Cardiac muscle cell (in vitro differentiated cells and primary cell): ENCODE data around the gene SAMD4A. TPM values are rescaled to one million over a fixed set of nuclear protein-coding genes. Genes with fewer than 3 reads are reported as not detected.
A peak's percentile ranks its signal among the peaks of the same experiment; 100 is the strongest.

ENCODE experiments used
- DNase-seq, 2 donors: peaks; one replicate each; pipeline versions ENCODE4 v3.0.0 to v3.0.0-alpha.2; 2010 to 2017; ENCODE audit warnings: low read depth in 1 of 2, low spot score in 1 of 2
- H3K27ac ChIP-seq: fragments of 200-600 bp; sonication (generic); 2 replicates; pipeline ENCODE4 v1.5.1; 2016
- H3K27me3 ChIP-seq: fragments of 200-600 bp; sonication (generic); 2 replicates; pipeline ENCODE4 v1.6.0; 2016; ENCODE audit warnings: control low read depth
- H3K36me3 ChIP-seq: fragments of 200-600 bp; sonication (generic); 2 replicates; pipeline ENCODE4 v1.5.1; 2016; ENCODE audit warnings: control low read depth
- H3K4me1 ChIP-seq: fragments of 200-600 bp; sonication (generic); 2 replicates; pipeline ENCODE4 v1.8.1; 2017; ENCODE audit warnings: low read depth, mild to moderate bottlenecking, mixed run types
- H3K4me3 ChIP-seq: fragments of 200-600 bp; sonication (generic); 2 replicates; pipeline ENCODE4 v1.5.1; 2016; ENCODE audit warnings: mild to moderate bottlenecking
- H3K9me3 ChIP-seq: fragments of 200-600 bp; sonication (generic); 2 replicates; pipeline ENCODE4 v1.5.1; 2017; ENCODE audit warnings: low read depth, mild to moderate bottlenecking, control low read depth
- CTCF ChIP-seq: IDR thresholded peaks from 2 replicates; pipeline ENCODE4 v1.5.1; 2012; ENCODE audit warnings: low read depth, mild to moderate bottlenecking, low read length
- polyA plus RNA-seq: library from polyadenylated mRNA; unstranded; fragments of >200 nt; fragmentation: Nextera tagmentation; extraction: Ambion mirVana; gene quantifications from 2 replicates; pipeline ENCODE4 v1.2.1, GENCODE V29; 2016
- total RNA-seq: library from RNA; depleted of rRNA; stranded (reverse); fragments of >200 nt; gene quantifications from 2 replicates; pipeline ENCODE4 v1.2.3, GENCODE V29; 2016

Gene SAMD4A
- total and polyA plus RNA-seq, 2 experiments from 2014 or later = 14.4 to 60.4 TPM

- no peaks in the 10 kb centered on the region for H3K9me3 ChIP-seq
- H3K27ac ChIP-seq = peak overlapping the region; percentile 17
- no peak overlapping the region for H3K4me3 ChIP-seq
- peaks cover 9% of the 10 kb centered on the region for H3K36me3 ChIP-seq
- no peak for TF ChIP-seq CTCF
- DNase-seq = no peak
- no peaks in the 10 kb centered on the region for H3K27me3 ChIP-seq
- H3K4me1 ChIP-seq = no peaks in the 10 kb centered on the region
These were observed 34.6 kb upstream of the SAMD4A start for GRCh38 chr14:54532111-54533012.

GRCh38 chr14:54533100-54533499, 33.8 kb upstream of the SAMD4A start:
- Histone ChIP-seq H3K27me3 (no peaks in the 10 kb centered on the region), H3K27ac (peak overlapping the region; percentile 17), H3K36me3 (peaks cover 14% of the 10 kb centered on the region), H3K4me1 (no peaks in the 10 kb centered on the region), H3K9me3 (no peaks in the 10 kb centered on the region), H3K4me3 (no peak overlapping the region)
- no peak for DNase-seq
- TF ChIP-seq CTCF = no peak

GRCh38 chr14:54535126-54535525, 31.8 kb upstream of the SAMD4A start:
- H3K27me3 ChIP-seq = no peaks in the 10 kb centered on the region
- no peak overlapping the region for H3K27ac ChIP-seq
- H3K4me3 ChIP-seq = no peak overlapping the region
- DNase-seq = peak in 1 of 2 donors; percentile 16
- no peaks in the 10 kb centered on the region for H3K4me1 ChIP-seq
- no peak for TF ChIP-seq CTCF
- H3K36me3 ChIP-seq = peaks cover 27% of the 10 kb centered on the region
- H3K9me3 ChIP-seq = no peaks in the 10 kb centered on the region

- no peak for TF ChIP-seq CTCF
- H3K36me3 ChIP-seq = peaks cover 24% of the 10 kb centered on the region
- no peak overlapping the region for H3K4me3 ChIP-seq
- no peaks in the 10 kb centered on the region for H3K9me3 ChIP-seq
- peak in 1 of 2 donors; percentile 24 for DNase-seq
- H3K27ac ChIP-seq = no peak overlapping the region
- no peaks in the 10 kb centered on the region for H3K27me3 ChIP-seq
- H3K4me1 ChIP-seq = no peaks in the 10 kb centered on the region
These were observed 31.3 kb upstream of the SAMD4A start for GRCh38 chr14:54535646-54536045.

- Histone ChIP-seq H3K4me3 (no peak overlapping the region), H3K27ac (no peak overlapping the region), H3K9me3 (no peaks in the 10 kb centered on the region), H3K4me1 (no peaks in the 10 kb centered on the region), H3K36me3 (peaks cover 17% of the 10 kb centered on the region), H3K27me3 (no peaks in the 10 kb centered on the region)
- TF ChIP-seq CTCF = no peak
- no peak for DNase-seq
These were observed 29.3 kb upstream of the SAMD4A start for GRCh38 chr14:54537651-54538050.
